Ramos (cell line): ENCODE results near the gene DISP1.

ENCODE experiments used
- in situ Hi-C: fragments of 300-500 bp; cut with MboI; formaldehyde crosslinking; loops from one replicate; pipeline ENCODE4 v1.14.3; 2022; ENCODE audit warnings: low sequenced_read_pairs; ENCODE audit not compliant: unreplicated experiment

Gene DISP1

DNA sequence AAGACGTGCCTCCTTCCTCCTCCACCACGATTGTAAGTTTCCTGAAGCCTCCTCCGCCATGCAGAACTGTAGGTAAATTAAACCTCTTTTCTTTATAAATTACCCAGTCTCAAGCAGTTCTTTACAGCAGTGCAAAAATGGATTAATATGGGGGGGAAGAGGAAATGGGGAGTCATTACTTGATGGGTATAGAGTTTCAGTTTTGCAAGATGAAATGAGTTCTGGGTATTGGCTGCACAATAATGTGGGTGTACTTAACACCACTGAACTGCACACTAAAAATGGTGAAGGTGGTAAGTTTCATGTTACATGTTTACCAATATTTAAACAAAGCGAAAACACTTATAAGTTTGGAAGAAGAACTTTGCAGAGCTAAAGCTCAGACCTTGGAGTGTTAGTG, 24.3 kb upstream of the DISP1 start:
- in situ Hi-C loops: loop anchor here (25.0 kb wide), 1 partner anchor 297 kb away; no protein-coding TSS in a partner anchor

DNA sequence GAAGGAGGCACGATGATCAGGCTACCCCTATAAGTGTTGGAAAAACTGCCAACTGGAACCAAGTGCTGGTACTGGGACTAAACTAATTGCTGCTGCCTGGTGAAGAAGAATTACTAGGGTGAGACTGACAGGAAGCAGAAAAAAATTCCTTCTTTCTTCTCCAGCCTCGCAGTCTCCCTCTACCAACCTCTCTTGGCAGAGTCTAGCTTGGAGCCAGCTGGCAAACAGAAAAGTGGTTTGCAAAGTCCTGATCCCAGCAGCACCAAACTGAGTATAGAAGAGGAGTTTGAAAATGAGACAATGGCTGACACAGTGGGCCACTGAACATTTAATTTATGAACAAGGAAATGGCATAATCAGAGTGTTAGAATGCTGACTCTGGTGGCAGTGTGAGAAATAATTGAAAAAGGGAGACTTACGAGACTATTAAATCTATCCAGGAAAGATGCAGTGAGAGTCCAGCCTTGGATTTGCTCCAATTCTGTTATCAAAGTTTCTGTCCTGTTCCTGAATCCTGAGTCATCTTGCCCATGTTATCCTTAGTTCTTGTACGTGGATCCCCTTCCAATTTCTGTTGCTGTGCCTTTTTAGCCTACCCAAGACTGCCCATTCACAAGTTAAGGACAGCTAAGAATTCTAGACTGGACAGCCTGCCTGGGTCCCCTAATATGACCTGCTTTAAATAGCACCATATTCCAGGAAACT, 23.7 kb upstream of the DISP1 start:
- in situ Hi-C loops: loop anchor here (25.0 kb wide), 1 partner anchor 296 kb away; no protein-coding TSS in a partner anchor

GRCh38 chr1:222792744-222793143, 22.1 kb upstream of the DISP1 start:
- in situ Hi-C loops: loop anchor here (25.0 kb wide), 1 partner anchor 295 kb away; no protein-coding TSS in a partner anchor

GRCh38 chr1:222794656-222795474, 20.0 kb upstream of the DISP1 start:
- in situ Hi-C loops: loop anchor here (25.0 kb wide), 1 partner anchor 292 kb away; no protein-coding TSS in a partner anchor

DNA sequence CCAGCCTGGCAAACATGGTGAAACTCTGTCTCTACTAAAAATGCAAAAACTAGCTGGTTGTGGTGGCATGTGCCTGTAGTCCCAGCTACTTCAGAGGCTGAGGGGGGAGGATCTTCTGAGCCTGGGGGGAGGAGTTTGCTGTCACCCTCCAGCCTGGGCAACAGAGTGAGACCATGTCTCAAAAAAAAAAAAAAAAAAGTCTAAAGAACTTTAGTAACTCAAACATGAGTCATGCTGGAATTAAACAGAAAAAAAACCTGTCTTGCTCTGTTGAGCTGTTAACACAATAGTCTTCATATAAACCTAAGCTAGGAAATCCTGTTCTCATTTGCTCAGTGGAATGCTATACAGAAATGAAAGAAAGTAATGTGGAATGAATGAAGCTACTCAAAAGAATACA, 16.7 kb upstream of the DISP1 start:
- in situ Hi-C loops: loop anchor here (25.0 kb wide), 1 partner anchor 289 kb away; no protein-coding TSS in a partner anchor

- in situ Hi-C loops: loop anchor here (25.0 kb wide), 1 partner anchor 288 kb away; no protein-coding TSS in a partner anchor
Observed at GRCh38 chr1:222798975-222799374, 15.9 kb upstream of the DISP1 start.

DNA sequence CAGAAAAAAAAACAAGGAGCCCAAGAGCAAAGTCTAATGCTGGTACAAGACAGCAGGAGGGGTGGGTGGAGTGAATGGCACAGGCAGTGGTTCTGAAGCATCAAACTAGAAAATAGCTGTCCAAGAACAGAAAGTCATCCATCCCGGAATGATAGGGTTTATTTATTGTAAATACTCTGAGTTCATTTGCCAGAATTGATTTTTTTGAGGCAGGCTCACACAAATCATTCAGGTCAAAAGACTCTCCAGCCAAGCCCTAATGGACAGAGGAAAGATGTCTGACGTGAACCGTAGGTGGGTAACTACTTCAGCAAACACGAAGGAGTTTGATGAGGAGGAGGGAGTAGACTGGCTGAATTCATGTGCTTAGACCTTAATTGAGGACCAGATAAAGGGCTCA, 13.8 kb upstream of the DISP1 start:
- in situ Hi-C loops: no loop called here

DNA sequence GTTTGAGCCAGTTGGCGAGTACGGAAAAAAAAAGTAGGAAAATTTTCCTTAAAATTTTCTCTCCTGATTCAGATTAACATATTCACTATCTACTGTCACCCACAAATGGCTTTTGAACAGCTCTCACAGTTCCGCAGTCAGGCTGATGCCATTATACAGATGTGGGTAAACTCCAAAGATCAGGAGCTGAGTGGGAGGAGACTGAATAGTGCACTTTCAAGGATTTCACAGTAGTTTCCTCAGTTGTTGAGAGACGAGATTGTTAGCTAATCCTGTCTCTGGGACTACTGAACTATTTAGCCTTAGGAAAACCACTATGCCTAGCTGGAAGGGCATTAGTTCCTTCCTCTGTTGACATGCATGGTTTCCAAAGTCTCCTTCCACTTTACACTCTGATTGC, 3.2 kb upstream of the DISP1 start:
- in situ Hi-C loops: no loop called here

DNA sequence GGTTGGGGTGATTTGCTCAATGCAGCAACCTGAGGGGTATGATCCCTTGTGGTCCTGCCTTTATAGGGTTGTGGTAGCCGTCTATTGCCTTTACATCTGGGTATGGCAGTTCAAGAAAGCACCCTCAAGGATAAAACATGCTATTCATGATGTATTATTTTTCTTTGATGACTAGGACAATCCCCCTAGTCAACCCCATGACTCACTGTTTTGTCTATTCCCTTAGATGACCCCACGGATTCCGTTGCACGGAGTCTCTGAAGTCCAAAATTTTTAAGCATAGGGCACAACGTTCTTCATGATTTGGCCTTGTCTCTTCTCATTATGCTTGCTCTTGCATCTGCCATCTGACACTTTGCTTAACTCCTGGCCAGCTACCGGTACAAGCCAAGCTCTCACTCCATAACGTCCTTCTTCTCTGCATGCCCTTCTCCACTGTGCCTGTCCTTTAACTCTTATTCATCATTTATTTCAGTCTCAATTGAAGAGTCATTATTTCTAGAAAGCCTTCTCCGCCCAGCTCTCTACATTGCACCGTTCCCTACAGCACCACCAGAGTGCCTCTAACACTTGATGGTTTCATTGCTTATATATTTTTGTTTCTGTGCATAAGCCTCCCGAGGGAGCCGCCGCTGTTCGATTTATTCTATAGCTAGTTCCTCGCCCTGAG, 838 bp upstream of the DISP1 start:
- in situ Hi-C loops: no loop called here

- in situ Hi-C loops: no loop called here
Observed at GRCh38 chr1:222815440-222815765, 564 bp downstream of the DISP1 start.

DNA sequence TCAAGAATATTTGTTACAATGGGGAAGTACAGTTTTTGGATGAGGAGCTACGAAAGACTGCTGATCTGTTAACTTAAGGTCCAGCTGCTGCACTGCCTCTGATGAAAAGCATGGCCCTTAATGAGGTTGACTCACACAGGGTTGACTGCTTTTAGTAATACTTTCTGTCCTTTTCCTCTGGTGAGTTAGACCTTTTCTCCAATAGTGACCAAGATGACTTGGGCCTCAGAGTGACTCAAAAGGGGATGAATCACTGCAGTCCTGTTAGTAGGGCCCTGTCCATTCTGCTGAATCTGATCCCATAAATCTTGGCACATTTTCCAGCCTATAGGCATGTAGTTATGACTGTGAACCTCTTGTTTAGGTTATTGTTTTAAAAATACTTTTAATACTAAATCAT, 2.7 kb downstream of the DISP1 start:
- in situ Hi-C loops: no loop called here

DNA sequence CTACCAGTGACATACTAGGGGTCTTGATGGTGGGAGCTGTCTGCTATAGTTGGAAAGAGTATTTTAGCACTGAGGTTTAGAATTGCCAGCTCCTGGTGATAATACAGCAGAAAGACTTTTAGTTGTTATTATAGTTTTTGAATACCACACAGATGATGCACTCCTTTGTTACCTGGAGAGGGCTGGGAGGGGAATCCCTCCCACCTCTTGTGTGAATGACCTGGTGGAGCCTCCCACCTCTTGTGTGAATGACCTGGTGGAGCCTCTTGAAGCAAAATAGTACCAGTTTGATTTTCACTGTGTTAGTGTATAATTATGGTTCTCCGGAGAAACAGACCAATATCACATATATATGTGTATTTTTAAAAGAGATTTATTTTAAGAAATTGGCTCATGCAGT, 3.3 kb downstream of the DISP1 start:
- in situ Hi-C loops: no loop called here

DNA sequence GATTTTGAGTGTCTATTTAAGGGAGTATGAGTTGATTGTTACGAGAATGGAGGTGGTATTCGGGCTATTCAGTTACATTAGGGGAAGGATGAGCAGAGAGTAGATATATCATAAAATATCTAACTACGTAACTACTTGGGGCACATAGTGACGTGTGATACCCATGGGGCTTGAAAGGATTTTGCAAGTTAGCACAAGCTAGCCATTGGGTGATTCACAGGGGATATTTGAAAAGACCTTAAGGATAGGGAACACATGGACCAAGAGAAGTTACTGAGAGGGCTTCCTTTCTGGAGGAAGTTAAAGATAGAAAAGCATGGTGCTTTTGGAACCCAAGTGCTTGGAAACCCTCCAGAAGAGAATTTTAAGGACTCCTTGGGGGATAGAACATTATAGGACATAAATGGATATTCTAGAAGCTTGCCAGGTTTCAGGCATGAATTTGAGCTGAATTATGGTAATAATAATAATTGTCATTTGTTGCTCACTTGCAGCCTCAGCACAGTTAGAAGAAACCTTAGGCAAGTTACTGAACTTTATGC, 5.4 kb downstream of the DISP1 start:
- in situ Hi-C loops: no loop called here

- in situ Hi-C loops: no loop called here
Observed at GRCh38 chr1:222821239-222821638, 6.4 kb downstream of the DISP1 start.

- in situ Hi-C loops: no loop called here
Observed at GRCh38 chr1:222823695-222824094, 8.9 kb downstream of the DISP1 start.

GRCh38 chr1:222824641-222825040, 9.8 kb downstream of the DISP1 start:
- in situ Hi-C loops: no loop called here

GRCh38 chr1:222828939-222829338, 14.1 kb downstream of the DISP1 start:
- in situ Hi-C loops: no loop called here

GRCh38 chr1:222829868-222830267, 15.0 kb downstream of the DISP1 start:
- in situ Hi-C loops: no loop called here

DNA sequence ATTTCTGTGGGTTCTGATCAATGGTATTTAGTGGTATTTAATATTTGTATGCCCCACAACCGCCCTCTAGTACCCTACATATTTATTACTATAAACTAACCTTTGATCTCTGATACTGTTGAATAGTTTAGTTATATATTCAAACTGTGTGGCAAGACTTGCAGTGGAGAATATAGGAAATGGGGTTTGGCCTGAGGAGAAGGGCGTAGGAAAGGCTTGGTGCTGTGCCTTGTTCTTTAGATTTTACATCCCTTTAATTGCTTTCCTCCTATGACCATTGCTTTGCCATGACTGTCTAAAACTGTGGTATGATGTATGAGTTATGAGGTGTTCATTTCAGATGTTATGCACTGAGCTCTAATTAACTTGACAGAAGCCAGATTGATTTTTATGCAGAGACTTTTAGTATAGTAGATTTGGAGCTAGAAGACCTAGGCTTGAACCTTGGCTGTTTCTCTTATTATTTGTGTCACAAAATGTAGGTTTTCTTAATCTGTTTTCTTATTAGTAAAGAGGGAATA, 18.6 kb downstream of the DISP1 start:
- in situ Hi-C loops: no loop called here
